H1 (cell line): ENCODE measurements around the gene DDC. TPM values are rescaled to one million over a fixed set of nuclear protein-coding genes. Genes with fewer than 3 reads are reported as not detected.

Experiments used
- CTCF ChIA-PET: fragments of 300-600 bp; sonication (Branson Sonifier 250); formaldehyde crosslinking; loops from one replicate; lab custom pipeline; 2021; ENCODE audit not compliant: partially characterized antibody; lab: Charles Lee
- POLR2A ChIA-PET: fragments of 300-600 bp; sonication (Branson Sonifier 250); formaldehyde crosslinking; loops from one replicate; lab custom pipeline; 2021; ENCODE audit warnings: inconsistent platforms; ENCODE audit not compliant: partially characterized antibody; lab: Charles Lee
- DNase-seq, 2 experiments: peaks; one replicate each; pipeline versions ENCODE4 v3.0.0 to v3.0.0-alpha.2; 2010 to 2022; ENCODE audit warnings: low spot score in 2 of 2, low read depth in 1 of 2, mixed read lengths in 1 of 2
- FAIRE-seq: peaks from 2 replicates; lab custom pipeline; 2011; peaks lifted over from hg19 to GRCh38; lab: Jason Lieb, UNC
- H2AFZ ChIP-seq: 2 replicates; pipeline ENCODE4 v1.8.1; 2012; ENCODE audit warnings: low read length, inconsistent platforms
- H2AK5ac ChIP-seq: 2 replicates; pipeline ENCODE4 v1.6.1; 2013; ENCODE audit warnings: low read depth, low read length
- H2BK120ac ChIP-seq: replicated peaks from 2 replicates; pipeline ENCODE3; 2013; ENCODE audit warnings: low read depth, low read length, inconsistent platforms
- H2BK12ac ChIP-seq: 2 replicates; pipeline ENCODE4 v1.6.1; 2013; ENCODE audit warnings: low read depth, low read length
- H2BK15ac ChIP-seq: 2 replicates; pipeline ENCODE4 v1.6.1; 2013; ENCODE audit warnings: low read length
- H2BK20ac ChIP-seq: 2 replicates; pipeline ENCODE4 v1.6.1; 2013; ENCODE audit warnings: low read length
- H2BK5ac ChIP-seq: 2 replicates; pipeline ENCODE4 v1.6.1; 2013; ENCODE audit warnings: low read depth, low read length
- H3K14ac ChIP-seq: 2 replicates; pipeline ENCODE4 v1.6.1; 2013; ENCODE audit warnings: inconsistent platforms; ENCODE audit not compliant: insufficient read length
- H3K18ac ChIP-seq: 2 replicates; pipeline ENCODE4 v1.6.1; 2013; ENCODE audit warnings: low read length; ENCODE audit errors: extremely low read depth
- H3K23ac ChIP-seq: 2 replicates; pipeline ENCODE4 v1.6.1; 2013; ENCODE audit warnings: inconsistent platforms; ENCODE audit not compliant: insufficient read length
- H3K23me2 ChIP-seq: 2 replicates; pipeline ENCODE4 v1.6.1; 2013; ENCODE audit warnings: low read depth, low read length
- H3K27ac ChIP-seq: 2 replicates; pipeline ENCODE4 v1.6.1; 2011; ENCODE audit warnings: low read depth, low read length, inconsistent platforms
- H3K27me3 ChIP-seq, 4 experiments: replicated peaks in 1 of 4; 1 replicate in 1 of 4; 2 replicates in 3 of 4; pipeline versions ENCODE4 v1.6.1 to v1.8.1; 2011 to 2013; ENCODE audit warnings: low read length in 3 of 4, mild to moderate bottlenecking in 3 of 4, inconsistent platforms in 2 of 4, mixed read lengths in 2 of 4, moderate library complexity in 1 of 4; ENCODE audit not compliant: control insufficient read depth in 3 of 4, insufficient read depth in 3 of 4; ENCODE audit errors: extremely low read depth in 1 of 4
- H3K36me3 ChIP-seq, 4 experiments: 2 replicates each; pipeline versions ENCODE4 v1.6.1 to v1.8.1; 2011 to 2013; ENCODE audit warnings: mild to moderate bottlenecking in 4 of 4, low read length in 3 of 4, moderate library complexity in 2 of 4, control low read depth in 1 of 4, inconsistent platforms in 1 of 4; ENCODE audit not compliant: insufficient read depth in 4 of 4, control insufficient read depth in 2 of 4
- H3K4ac ChIP-seq: replicated peaks from 2 replicates; pipeline ENCODE3; 2013; ENCODE audit warnings: low read length, low read depth, mixed read lengths, inconsistent platforms; ENCODE audit not compliant: insufficient read length
- H3K4me1 ChIP-seq, 4 experiments: replicated peaks in 1 of 4; 1 replicate in 1 of 4; 2 replicates in 3 of 4; pipeline versions ENCODE4 v1.6.1 to v1.8.1; 2011 to 2013; ENCODE audit warnings: low read length in 3 of 4, inconsistent platforms in 2 of 4, mixed read lengths in 1 of 4; ENCODE audit not compliant: insufficient read depth in 4 of 4, control insufficient read depth in 3 of 4
- H3K4me2 ChIP-seq, 2 experiments: 2 replicates each; pipeline versions ENCODE4 v1.6.1 to v1.8.1; 2011 to 2013; ENCODE audit warnings: low read depth in 2 of 2, low read length in 2 of 2, control low read depth in 1 of 2, inconsistent platforms in 1 of 2, mild to moderate bottlenecking in 1 of 2; ENCODE audit not compliant: insufficient read depth in 1 of 2
- H3K4me3 ChIP-seq, 4 experiments: fragments of 200-600, 300-600 bp in 1 of 4; sonication (generic), shearing (Covaris generic), sonication (Bioruptor Twin) in 1 of 4; 2 replicates each; pipeline versions ENCODE4 v1.5.1 to v1.8.1; 2011 to 2016; ENCODE audit warnings: low read length in 4 of 4, low read depth in 3 of 4, control low read depth in 2 of 4, inconsistent platforms in 2 of 4, mild to moderate bottlenecking in 2 of 4, mixed read lengths in 1 of 4, moderate library complexity in 1 of 4; ENCODE audit not compliant: insufficient read depth in 2 of 4; ENCODE audit errors: extremely low read depth in 1 of 4
- H3K56ac ChIP-seq: replicated peaks from 2 replicates; pipeline ENCODE3; 2013; ENCODE audit warnings: low read depth, mild to moderate bottlenecking, mixed read lengths, low read length, inconsistent platforms; ENCODE audit not compliant: insufficient read length
- H3K79me1 ChIP-seq: 2 replicates; pipeline ENCODE4 v1.6.1; 2013; ENCODE audit warnings: low read depth, low read length, control low read depth
- H3K79me2 ChIP-seq, 2 experiments: 2 replicates each; pipeline versions ENCODE4 v1.6.1 to v1.8.1; 2012 to 2013; ENCODE audit warnings: low read length in 2 of 2, mild to moderate bottlenecking in 2 of 2, inconsistent platforms in 1 of 2; ENCODE audit not compliant: insufficient read depth in 2 of 2, control insufficient read depth in 1 of 2
- H3K9ac ChIP-seq, 4 experiments: replicated peaks in 1 of 4; 1 replicate in 1 of 4; 2 replicates in 3 of 4; pipeline versions ENCODE4 v1.6.1 to v1.8.1; 2011 to 2013; ENCODE audit warnings: low read depth in 3 of 4, low read length in 3 of 4, control low read depth in 2 of 4, mild to moderate bottlenecking in 2 of 4, moderate library complexity in 2 of 4, inconsistent platforms in 1 of 4; ENCODE audit errors: extremely low read depth in 1 of 4
- H3K9me3 ChIP-seq, 2 experiments: 2 replicates each; pipeline versions ENCODE4 v1.6.1 to v1.8.1; 2012 to 2013; ENCODE audit warnings: mild to moderate bottlenecking in 2 of 2, moderate library complexity in 2 of 2, control low read depth in 1 of 2, inconsistent platforms in 1 of 2, low read depth in 1 of 2, low read length in 1 of 2, mixed read lengths in 1 of 2; ENCODE audit not compliant: insufficient read depth in 2 of 2
- H4K20me1 ChIP-seq, 2 experiments: replicated peaks in 1 of 2; 2 replicates each; pipeline versions ENCODE3 to v1.8.1; 2011 to 2013; ENCODE audit warnings: inconsistent platforms in 2 of 2, low read length in 2 of 2, mild to moderate bottlenecking in 1 of 2; ENCODE audit not compliant: insufficient read depth in 2 of 2, control insufficient read depth in 1 of 2
- H4K5ac ChIP-seq: 2 replicates; pipeline ENCODE4 v1.6.1; 2013; ENCODE audit warnings: low read length, low read depth, mixed read lengths, inconsistent platforms; ENCODE audit not compliant: insufficient read length
- H4K8ac ChIP-seq: 2 replicates; pipeline ENCODE4 v1.8.0; 2013; ENCODE audit warnings: mild to moderate bottlenecking, moderate library complexity, low read length, inconsistent platforms; ENCODE audit not compliant: insufficient read depth; ENCODE audit errors: extremely low read depth
- H4K91ac ChIP-seq: replicated peaks from 2 replicates; pipeline ENCODE3; 2013; ENCODE audit warnings: low read length, mixed read lengths, inconsistent platforms; ENCODE audit not compliant: insufficient read length
- ATF2 ChIP-seq: IDR thresholded peaks from 2 replicates; pipeline ENCODE4 v1.6.1; 2012; ENCODE audit warnings: low read length, inconsistent platforms
- EZH2 ChIP-seq: fragments of 200-600 bp; sonication (generic); IDR thresholded peaks from 2 replicates; pipeline ENCODE4 v1.7.1; 2012; ENCODE audit warnings: low read depth, mild to moderate bottlenecking, moderate library complexity, low read length, inconsistent platforms; ENCODE audit not compliant: severe bottlenecking
- GTF2F1 ChIP-seq: IDR thresholded peaks from 2 replicates; pipeline ENCODE4 v1.6.1; 2012; ENCODE audit warnings: low read depth, low read length, improper control_type of control experiment, borderline replicate concordance
- JUND ChIP-seq: IDR thresholded peaks from 2 replicates; pipeline ENCODE4 v1.6.1; 2011; ENCODE audit warnings: mild to moderate bottlenecking, improper control_type of control experiment, low read length
- KDM4A ChIP-seq: IDR thresholded peaks from one replicate; pipeline ENCODE4 v1.7.1; 2012; ENCODE audit warnings: low read depth, mild to moderate bottlenecking, moderate library complexity, low read length, inconsistent platforms; ENCODE audit not compliant: severe bottlenecking
- SAP30 ChIP-seq: fragments of 300-600 bp; sonication (generic); IDR thresholded peaks from 2 replicates; pipeline ENCODE4 v1.7.1; 2012; ENCODE audit warnings: low read length, moderate library complexity, mild to moderate bottlenecking, inconsistent platforms; ENCODE audit not compliant: insufficient read depth, insufficient replicate concordance
- TCF12 ChIP-seq: IDR thresholded peaks from 2 replicates; pipeline ENCODE4 v1.6.1; 2011; ENCODE audit warnings: low read depth, mild to moderate bottlenecking, low read length
- USF2 ChIP-seq: IDR thresholded peaks from 2 replicates; pipeline ENCODE4 v1.6.1; 2011; ENCODE audit warnings: low read length, improper control_type of control experiment
- YY1 ChIP-seq: IDR thresholded peaks from 2 replicates; pipeline ENCODE4 v1.6.1; 2011; ENCODE audit warnings: low read depth, mild to moderate bottlenecking, low read length
- WGBS, 2 experiments: shearing (Covaris generic) in 1 of 2; methylation state at CpG; one replicate each; pipeline versions ENCODE4 v1.1.6 to v1.1.7; 2013 to 2015; ENCODE audit warnings: low lambda C conversion rate in 2 of 2, mixed read lengths in 2 of 2, inconsistent platforms in 1 of 2, low coverage in 1 of 2, missing lambda C conversion rate in 1 of 2; ENCODE audit not compliant: insufficient replicate concordance in 2 of 2, insufficient coverage in 1 of 2, insufficient read length in 1 of 2; ENCODE audit errors: extremely low coverage in 1 of 2, missing lambda C conversion rate in 1 of 2; 5-methylcytosine and 5-hydroxymethylcytosine counted together
- polyA plus RNA-seq, 7 experiments: library from polyadenylated mRNA; depleted of rRNA in 3 of 7; stranded (reverse) in 5 of 7; unstranded in 2 of 7; fragments of >200 nt in 5 of 7; fragments of 200-250 nt in 2 of 7; gene quantifications; 1 replicate in 5 of 7; 2 replicates in 1 of 7; 4 replicates in 1 of 7; pipeline versions ENCODE4 v1.2.1 to v1.2.3, GENCODE V29; 2011 to 2013; ENCODE audit warnings: missing spikeins in 2 of 7, mixed read lengths in 2 of 7
- total RNA-seq: library from RNA; stranded (reverse); fragmentation: NEBNext Ultra II Directional; extraction: Animal tissue kit (Norgen Biotek cat#: 25700); gene quantifications from 2 replicates; pipeline ENCODE4 v1.2.1, GENCODE V29; 2021

Gene DDC
- total and polyA plus RNA-seq, 2 of the 8 experiments (the other 6 are each of a cell fraction or from before 2014, with no cell fraction given), result 0.05 TPM; not detected in 1

- POLR2A ChIA-PET, result no interaction called here
- Histone ChIP-seq H3K14ac (no peak overlapping the region), H3K9me3 (no peaks in the 10 kb centered on the region), H2AK5ac (no peak overlapping the region), H3K9ac (no peak overlapping the region), H3K23ac (no peak overlapping the region), H4K20me1 (no peaks in the 10 kb centered on the region), H3K27ac (no peak overlapping the region), H3K79me1 (no peaks in the 10 kb centered on the region), H3K4me3 (no peak overlapping the region)
- CTCF ChIA-PET, result interaction anchor here (0.6 to 2.0 kb wide), 3 partner anchors 10 to 609 kb away, joined by 3 to 5 read pairs (median 3); no protein-coding TSS in a partner anchor
- TF ChIP-seq KDM4A (no peak), EZH2 (no peak), GTF2F1 (no peak), YY1 (no peak), SAP30 (no peak), ATF2 (no peak), JUND (no peak), TCF12 (no peak), USF2 (no peak)
- TF ChIP-seq, all 59 proteins: peak for 0
- no peak overlapping the region for H2BK12ac ChIP-seq
- H2BK5ac ChIP-seq, result no peak overlapping the region
- H2AFZ ChIP-seq, result no peak overlapping the region
- no peak overlapping the region for H2BK20ac ChIP-seq
- no peak overlapping the region for H3K56ac ChIP-seq
- H4K8ac ChIP-seq, result no peak overlapping the region
- H4K5ac ChIP-seq, result no peak overlapping the region
- FAIRE-seq (no peak), DNase-seq (no peak)
- peaks cover 0 to 3% (median 0%) of the 10 kb centered on the region in 4 experiments; a peak in 3 of 7 replicates for H3K4me1 ChIP-seq
- no peaks in the 10 kb centered on the region for H3K23me2 ChIP-seq
- no peak overlapping the region for H3K18ac ChIP-seq
- no peak overlapping the region for H4K91ac ChIP-seq
- 78% methylated on average over 4 of the region's 4 CpGs; no CpG with 5 or more reads in 1 of the 2 experiments for WGBS, 2 experiments
- H3K79me2 ChIP-seq, result no peaks in the 10 kb centered on the region
- H3K36me3 ChIP-seq, result no peaks in the 10 kb centered on the region
- H3K27me3 ChIP-seq, result no peaks in the 10 kb centered on the region
- no peak overlapping the region for H2BK120ac ChIP-seq
- no peak overlapping the region for H2BK15ac ChIP-seq
- H3K4ac ChIP-seq, result no peak overlapping the region
- H3K4me2 ChIP-seq, result no peak overlapping the region
These were observed 13.1 kb downstream of the DDC start for GRCh38 chr7:50552139-50552538.
